Fibroblast of peridontal ligament (primary cell): Measurements from ENCODE around the gene SRRM3.
"Not testable (repeated sequence)": the region's sequence is repeated elsewhere in the genome, so short reads cannot be mapped to it uniquely, and the experiment has no call there.

Source experiments
- DNase-seq: peaks from one replicate; pipeline ENCODE4 v3.0.0-alpha.2; 2010; ENCODE audit errors: extremely low read depth

The SRRM3 gene

GRCh38 chr7:76261931-76262330, 60.2 kb downstream of the SRRM3 start:
- DNase-seq = no peak

- DNase-seq = peak; percentile 61
These were observed 61.1 kb downstream of the SRRM3 start for GRCh38 chr7:76262683-76263402.

- DNase-seq = no peak
These were observed 63.6 kb downstream of the SRRM3 start for GRCh38 chr7:76265299-76265698.

- no peak for DNase-seq
These were observed 65.6 kb downstream of the SRRM3 start for GRCh38 chr7:76267107-76267893.

- DNase-seq = no peak
These were observed 66.1 kb downstream of the SRRM3 start for GRCh38 chr7:76267894-76268183.

- DNase-seq = no peak
These were observed 66.7 kb downstream of the SRRM3 start for GRCh38 chr7:76268376-76268775.

- DNase-seq = peak; percentile 8
These were observed 68.2 kb downstream of the SRRM3 start for GRCh38 chr7:76269895-76270294.

GRCh38 chr7:76271384-76271783, 69.7 kb downstream of the SRRM3 start:
- not testable (repeated sequence) for DNase-seq

GRCh38 chr7:76272142-76272541, 70.4 kb downstream of the SRRM3 start:
- no peak for DNase-seq

GRCh38 chr7:76272851-76273497, 71.3 kb downstream of the SRRM3 start:
- DNase-seq = no peak

- DNase-seq = no peak
These were observed 71.8 kb downstream of the SRRM3 start for GRCh38 chr7:76273503-76273902.

GRCh38 chr7:76278540-76278939, 76.8 kb downstream of the SRRM3 start:
- no peak for DNase-seq

GRCh38 chr7:76280408-76280807, 78.7 kb downstream of the SRRM3 start:
- DNase-seq = no peak

GRCh38 chr7:76281006-76281705, 79.5 kb downstream of the SRRM3 start:
- DNase-seq = no peak

GRCh38 chr7:76281706-76282343, 80.1 kb downstream of the SRRM3 start:
- DNase-seq = no peak

GRCh38 chr7:76282344-76283253, 80.9 kb downstream of the SRRM3 start:
- DNase-seq = no peak

- DNase-seq = no peak
These were observed 81.8 kb downstream of the SRRM3 start for GRCh38 chr7:76283254-76284159.

- no peak for DNase-seq
These were observed 84.1 kb downstream of the SRRM3 start for GRCh38 chr7:76285604-76286374.

GRCh38 chr7:76286842-76287403, 85.2 kb downstream of the SRRM3 start:
- DNase-seq = no peak
